Activated CD4-positive, CD25-positive, alpha-beta regulatory T cell treated with anti-CD3 and anti-CD28 coated beads, Interleukin-2, amount 50 U/mL, for 24 hours (primary cell): Measurements from ENCODE around the gene GP1BA.

Experiments used
- ATAC-seq, 2 donors: fragments of 150-1000 bp; cut with Tn5 transposase; one replicate each; pipeline ENCODE4 v1.10.0; 2021; ENCODE audit warnings: mild to moderate bottlenecking in 1 of 2, moderate library complexity in 1 of 2

The GP1BA gene

DNA sequence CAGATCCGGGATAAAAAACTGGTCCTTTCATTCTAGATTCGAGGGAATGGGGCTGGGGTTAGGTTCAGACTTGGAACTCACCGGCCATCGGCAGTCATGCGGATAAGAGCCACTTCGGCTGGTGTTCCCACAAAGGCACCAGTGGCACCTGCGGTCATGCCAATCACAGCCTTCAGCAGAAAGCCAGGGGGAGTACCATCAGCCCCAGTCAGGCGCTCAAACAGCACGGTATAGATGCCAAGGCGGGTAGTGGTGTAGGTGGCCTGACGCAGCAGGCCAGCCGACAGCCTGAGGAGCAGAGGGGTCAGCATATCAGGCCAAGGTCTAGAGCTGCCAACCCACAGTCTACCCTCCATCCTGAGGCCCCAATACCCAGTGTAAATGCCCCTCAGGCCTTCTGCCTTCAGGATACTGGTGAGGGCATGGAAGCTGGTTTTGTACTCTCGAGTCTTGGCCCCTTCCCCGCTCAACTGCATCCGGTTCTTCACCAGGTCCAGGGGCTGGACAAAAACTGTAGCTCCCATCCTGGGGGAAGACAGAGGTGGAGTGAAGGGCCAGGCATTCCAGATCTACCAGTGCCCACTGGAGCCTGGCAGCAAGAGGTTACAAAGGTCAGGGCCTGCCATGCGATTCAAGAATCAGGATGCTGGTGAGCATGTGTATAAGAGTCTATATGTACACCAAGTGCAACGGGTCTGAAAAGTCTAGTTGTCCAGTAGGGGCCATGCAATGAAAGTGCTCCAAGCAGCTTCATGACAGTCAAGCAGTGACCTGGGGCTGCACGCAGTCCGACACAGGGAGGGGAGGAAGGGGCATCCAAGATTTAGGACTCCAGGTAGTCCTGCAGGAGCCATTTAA, 6.8 kb downstream of the GP1BA start:
- no peak for ATAC-seq

DNA sequence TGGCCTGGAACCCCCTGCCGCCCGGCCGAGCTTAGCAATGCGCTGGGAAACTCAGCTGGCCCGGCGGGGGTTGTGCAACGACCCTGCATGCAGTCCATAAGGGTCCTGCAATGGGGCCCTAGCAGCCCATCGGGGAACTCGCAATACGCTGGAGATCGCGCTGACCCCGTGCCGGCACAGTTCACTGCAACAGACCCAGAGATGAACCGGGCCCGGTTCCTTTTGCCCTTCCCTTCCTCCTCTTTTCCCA, 7.4 kb downstream of the GP1BA start:
- peak; percentile 0 for ATAC-seq

DNA sequence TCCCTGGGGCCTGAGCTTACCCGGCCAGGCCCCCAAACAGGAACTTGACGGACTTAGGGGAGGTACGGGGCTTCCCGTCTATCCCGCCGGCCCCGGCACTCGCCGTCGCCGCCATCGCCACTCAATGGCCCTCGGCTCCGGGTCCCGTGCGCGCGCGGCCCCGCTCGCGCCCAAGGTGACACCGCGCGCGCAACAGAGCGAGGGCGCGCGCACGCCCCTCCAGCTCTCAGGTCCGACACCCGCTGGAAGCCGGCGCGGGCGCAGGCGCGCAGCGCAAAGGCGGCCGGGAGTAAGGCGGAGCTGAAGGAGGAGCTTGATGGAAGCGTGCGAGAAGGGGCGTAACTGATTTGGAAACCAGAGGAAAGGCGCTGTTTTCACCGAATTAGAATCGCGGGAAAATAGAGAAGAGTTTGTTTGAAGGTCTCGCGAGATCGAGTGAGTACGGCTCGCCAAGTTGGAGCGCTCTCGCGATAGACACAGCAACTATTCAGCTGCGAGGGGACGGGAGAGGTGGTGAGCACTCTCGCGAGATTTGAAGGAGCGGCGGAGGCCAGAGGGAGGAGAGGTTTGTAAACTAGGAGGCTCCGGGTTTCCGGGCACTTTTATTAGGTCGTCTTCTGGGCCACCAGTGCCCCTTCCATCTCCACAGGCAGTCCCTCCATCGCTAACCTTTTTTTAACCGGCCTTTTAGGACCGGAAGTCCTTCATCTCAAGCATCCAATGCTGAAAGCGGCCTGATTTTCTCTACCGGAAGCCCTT, 7.9 kb downstream of the GP1BA start, which contains the start of the genes RNF167 and SLC25A11:
RNF167 (plus strand) TSS at position 473 of the 759 bp plus-strand sequence. CDS start 642 bp downstream, outside the sequence.
SLC25A11 (minus strand) TSS at position 251 of the 759 bp plus-strand sequence; CDS start at position 115, 136 bp downstream.
- peak; percentile 85 to 86 for ATAC-seq

- no peak for ATAC-seq
Observed at GRCh38 chr17:4940555-4941318, 8.7 kb downstream of the GP1BA start.

DNA sequence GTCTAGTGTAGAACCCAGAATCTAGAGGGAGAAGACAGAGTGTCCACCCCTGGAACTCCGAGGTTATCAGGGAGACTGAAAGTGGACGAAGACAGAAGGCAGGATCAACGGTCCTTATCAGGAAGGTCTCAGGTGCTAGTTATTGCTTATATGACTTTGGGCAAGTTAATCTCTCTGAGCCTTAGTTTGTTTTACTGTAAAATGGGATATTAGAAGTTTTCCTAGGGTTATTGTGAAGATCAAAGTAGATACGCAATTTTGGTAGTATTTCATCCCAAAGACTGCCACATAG, 9.2 kb downstream of the GP1BA start:
- ATAC-seq: no peak

DNA sequence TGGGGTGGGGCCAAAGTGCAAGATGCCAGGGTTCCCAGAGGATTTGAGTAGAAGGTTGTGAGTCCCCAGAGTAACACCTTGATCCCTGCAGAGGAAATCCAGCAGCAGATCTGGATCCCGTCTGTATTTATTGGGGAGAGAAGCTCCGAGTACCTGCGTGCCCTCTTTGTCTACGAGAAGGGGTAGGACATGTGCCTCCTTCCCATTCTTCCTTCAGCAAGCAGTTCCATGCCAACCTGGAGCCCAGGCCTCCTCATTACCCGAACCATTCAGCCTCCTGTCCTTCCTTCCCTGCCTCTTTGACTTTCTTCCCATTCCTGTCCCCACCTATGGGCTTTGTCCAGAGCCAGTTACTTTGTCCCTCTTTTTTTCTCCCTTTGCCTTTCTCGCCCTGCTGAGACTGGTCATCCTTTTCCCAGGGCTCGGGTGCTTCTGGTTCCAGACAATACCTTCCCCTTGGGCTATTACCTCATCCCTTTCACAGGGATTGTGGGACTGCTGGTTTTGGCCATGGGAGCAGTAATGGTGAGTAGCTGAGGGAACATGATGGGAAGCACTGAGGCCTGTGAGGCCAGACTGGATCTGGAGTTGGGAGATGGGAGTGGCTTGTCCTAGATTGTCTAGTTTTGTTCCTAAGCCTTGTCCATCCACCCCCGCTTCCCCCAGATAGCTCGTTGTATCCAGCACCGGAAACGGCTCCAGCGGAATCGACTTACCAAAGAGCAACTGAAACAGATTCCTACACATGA, 10.9 kb downstream of the GP1BA start:
- no peak for ATAC-seq

GRCh38 chr17:4944163-4944553, 12.1 kb downstream of the GP1BA start:
- ATAC-seq: no peak

- ATAC-seq: no peak
Observed at GRCh38 chr17:4944554-4945175, 12.6 kb downstream of the GP1BA start.

DNA sequence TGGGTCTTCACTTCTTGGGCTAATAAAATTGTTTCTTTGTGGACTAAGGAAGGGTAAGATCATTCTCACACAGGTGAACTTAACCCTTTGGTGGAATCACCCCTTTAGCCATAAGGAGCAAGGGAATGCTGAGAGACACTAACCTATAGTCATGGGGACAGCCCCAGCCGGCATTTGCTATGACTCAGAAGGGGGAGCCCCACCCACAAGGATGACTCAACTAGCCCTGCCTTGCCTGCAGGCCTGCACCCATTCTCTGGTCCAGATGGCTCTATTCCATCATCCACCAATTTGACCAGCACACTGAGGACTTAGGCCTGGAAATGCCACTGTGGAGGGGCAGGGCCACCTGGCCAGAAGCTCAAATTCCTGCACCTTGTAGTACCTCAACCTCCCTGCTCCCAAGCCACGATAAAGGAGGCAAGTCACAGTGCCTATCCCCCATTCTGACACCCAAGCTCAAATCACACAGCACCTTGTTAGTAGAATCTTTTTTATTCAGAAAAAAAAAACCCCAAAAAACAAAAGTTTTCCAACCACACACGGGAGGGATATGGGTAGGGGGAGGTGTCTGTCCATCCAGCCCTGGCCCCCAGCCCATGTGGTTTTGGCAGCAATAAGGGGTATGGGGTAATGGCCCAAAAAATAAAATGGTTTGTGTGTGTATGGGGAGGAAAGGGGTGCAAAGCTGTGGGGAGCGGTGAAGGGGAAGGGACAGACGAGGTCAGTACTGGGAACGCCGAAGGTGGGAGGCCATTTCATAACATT, 13.3 kb downstream of the GP1BA start:
- ATAC-seq: peak; percentile 47 to 53

DNA sequence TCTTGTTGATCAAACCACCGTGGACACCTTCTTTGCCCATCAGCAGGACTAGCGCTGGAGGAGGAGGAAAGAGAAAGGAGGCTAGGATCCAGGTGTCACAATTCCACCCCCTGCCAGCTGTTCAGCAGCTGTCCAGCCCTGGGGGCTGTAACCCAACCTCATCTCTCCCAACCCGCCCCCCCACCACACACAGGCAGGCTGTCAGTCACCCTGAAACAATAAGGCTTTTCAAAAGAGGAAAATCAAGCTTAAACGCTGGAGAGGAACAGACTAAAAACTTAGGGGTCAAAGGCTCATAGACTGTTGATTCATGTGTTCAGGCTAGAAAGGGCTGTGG, 13.8 kb downstream of the GP1BA start:
- no peak for ATAC-seq

- no peak for ATAC-seq
Observed at GRCh38 chr17:4946312-4946976, 14.4 kb downstream of the GP1BA start.

DNA sequence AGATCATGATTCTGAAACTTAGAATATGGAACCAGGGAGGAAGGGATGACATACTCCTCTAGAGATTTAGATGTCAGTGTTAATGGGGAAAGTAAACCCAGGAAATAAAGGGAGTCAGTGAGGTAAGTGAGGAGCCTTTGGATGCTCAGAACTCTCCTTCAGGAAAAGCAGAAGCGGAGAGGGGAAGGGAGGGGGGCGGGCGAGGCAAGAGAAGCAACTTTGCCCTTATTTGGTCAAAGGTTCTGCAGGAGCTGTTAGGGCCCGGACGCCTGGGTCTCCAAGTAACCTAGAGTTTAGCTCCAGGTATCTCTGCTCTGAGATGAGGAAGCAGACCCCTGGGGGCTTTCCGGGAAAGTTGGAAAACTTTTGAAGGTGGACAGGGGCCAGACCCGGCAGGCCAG, 14.9 kb downstream of the GP1BA start:
- ATAC-seq: no peak

- ATAC-seq: peak; percentile 11 to 18
Observed at GRCh38 chr17:4947411-4948165, 15.5 kb downstream of the GP1BA start.

GRCh38 chr17:4948166-4948930, 16.3 kb downstream of the GP1BA start, which contains the start of gene PFN1:
TSS of gene PFN1 (minus strand) at chr17:4948530. CDS start at chr17:4948394, 136 bp downstream.
- ATAC-seq: peak; percentile 24 to 36

- ATAC-seq: peak; percentile 41 to 43
Observed at GRCh38 chr17:4948931-4949320, 16.8 kb downstream of the GP1BA start.

GRCh38 chr17:4949321-4950074, 17.4 kb downstream of the GP1BA start:
- ATAC-seq: peak; percentile 32 to 42

GRCh38 chr17:4950075-4950745, 18.1 kb downstream of the GP1BA start:
- peak; percentile 4 to 15 for ATAC-seq

- no peak for ATAC-seq
Observed at GRCh38 chr17:4950746-4951204, 18.7 kb downstream of the GP1BA start, which contains the start of gene ENO3. TSS of gene ENO3 (plus strand) at chr17:4951119. CDS start at chr17:4951830, 711 bp downstream.
